Stimulated activated CD4-positive, alpha-beta T cell treated with anti-CD3 and anti-CD28 coated beads, Interleukin-4, amount 100 ng/mL, for 48 hours (primary cell): Measurements from ENCODE around the gene GNPTAB.

Source experiments
- DNase-seq, 2 donors: peaks; one replicate each; pipeline ENCODE4 v3.0.0-alpha.2; 2020; ENCODE audit warnings: low read depth in 2 of 2

GNPTAB gene

DNA sequence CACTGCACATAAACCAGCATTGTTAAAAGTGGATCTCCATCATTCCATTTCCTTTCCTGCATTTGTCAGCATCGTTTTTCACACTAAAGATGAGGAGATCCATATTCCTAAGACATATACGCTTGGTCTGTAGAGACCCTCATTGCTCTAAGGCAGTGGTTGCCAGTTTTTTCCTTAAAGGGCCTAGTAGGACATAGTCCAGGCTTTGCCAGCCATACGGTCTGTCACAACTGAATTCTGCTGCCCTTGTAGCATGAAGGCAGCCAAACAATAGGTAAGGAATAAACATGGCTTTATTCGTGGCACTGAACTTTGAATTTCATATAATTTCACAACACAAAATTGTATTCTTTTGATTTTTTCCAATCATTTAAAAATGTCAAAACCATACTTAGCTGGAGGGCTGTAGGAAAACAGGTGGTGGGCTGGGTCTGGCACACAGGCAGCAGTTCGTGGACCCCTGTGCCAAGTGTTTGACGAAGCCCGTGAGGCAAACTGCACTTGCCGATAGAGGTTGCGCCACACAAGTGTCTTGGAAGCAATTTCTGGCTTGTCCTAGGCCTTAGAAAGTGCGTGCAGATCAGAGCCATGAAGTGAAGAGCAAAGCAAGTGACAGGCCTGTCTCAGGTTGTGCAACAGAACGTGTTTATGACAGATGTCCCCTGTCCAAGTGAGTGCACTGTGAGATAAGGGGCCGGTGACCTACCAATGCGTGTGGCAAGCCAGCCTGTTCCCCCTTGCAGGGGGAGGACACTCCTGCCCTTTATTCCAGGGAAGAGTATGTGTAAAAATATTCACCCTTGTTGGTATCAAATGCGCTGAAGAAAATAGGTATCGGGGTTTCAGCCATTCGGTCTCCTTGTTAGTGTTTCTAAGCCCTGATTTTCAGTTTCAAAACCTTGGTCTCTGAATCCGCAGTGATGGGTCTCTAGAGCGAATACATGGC is 134.2 kb downstream of the GNPTAB start:
- DNase-seq = no peak

DNA sequence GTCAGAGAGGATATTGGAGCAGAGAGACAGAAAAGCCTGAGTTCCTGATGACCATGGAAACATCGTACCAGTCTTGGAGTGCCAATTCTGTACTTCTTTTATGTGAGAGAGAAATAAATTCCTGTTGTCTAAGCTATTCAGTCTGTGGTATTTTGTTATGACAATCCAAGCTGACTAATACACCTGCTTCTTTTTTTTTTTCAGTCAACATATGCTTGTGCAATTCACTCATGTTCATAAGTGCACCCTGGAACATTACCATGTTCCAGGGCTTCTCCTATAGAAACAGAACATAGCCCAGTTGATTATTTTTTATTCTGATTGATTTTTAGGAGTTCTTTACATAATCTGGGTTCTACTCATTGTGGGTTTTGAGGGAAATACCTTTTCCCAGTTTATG is 135.1 kb downstream of the GNPTAB start:
- no peak for DNase-seq
